ENCODE results near the gene UNCX. TPM values are rescaled to one million over a fixed set of nuclear protein-coding genes. Genes with fewer than 3 reads are reported as not detected.

UNCX gene
- total and polyA plus RNA-seq, 2 experiments from 2014 or later: not detected

GRCh38 chr7:1229202-1229947 is 3.3 kb upstream of the UNCX start:
- no peaks in the 10 kb centered on the region for H3K4me1 ChIP-seq (ENCODE audit: insufficient read depth)
- in situ Hi-C loops (cut with MboI): no loop called here
- H3K9me3 ChIP-seq (ENCODE audit: low read depth): no peaks in the 10 kb centered on the region
- no peak for DNase-seq
- no peaks in the 10 kb centered on the region for H3K36me3 ChIP-seq (ENCODE audit: low read depth)
- TF ChIP-seq EZH2phosphoT487 (IDR thresholded peaks at IDR 0.05; ENCODE audit: insufficient read depth, low read depth): no peak
- TF ChIP-seq EZH2 (IDR thresholded peaks at IDR 0.05; ENCODE audit: insufficient read depth, poor library complexity, severe bottlenecking): peak; percentile 72
- H3K4me3 ChIP-seq: no peak overlapping the region
- H3K9ac ChIP-seq: no peak overlapping the region
- H3K27me3 ChIP-seq (replicated peaks; ENCODE audit: insufficient read depth): peaks cover 83% of the 10 kb centered on the region
- no peaks in the 10 kb centered on the region for H3K9me2 ChIP-seq (ENCODE audit: insufficient read depth)
- H4K20me1 ChIP-seq (ENCODE audit: insufficient read depth): no peaks in the 10 kb centered on the region
- H3F3A ChIP-seq (ENCODE audit: insufficient read depth): no peaks in the 10 kb centered on the region
- no peak overlapping the region for H3K27ac ChIP-seq
- 9 to 11% methylated on average over 48 of the region's 64 CpGs for WGBS, 2 experiments (ENCODE audit: low coverage in 1 of 2, low lambda C conversion rate in 2 of 2, missing lambda C conversion rate in 2 of 2)
- no peak overlapping the region for H2AFZ ChIP-seq
- no peaks in the 10 kb centered on the region for H3K79me2 ChIP-seq (ENCODE audit: insufficient read depth)
- no peak overlapping the region for H3K4me2 ChIP-seq (ENCODE audit: unreplicated experiment)

- no peak overlapping the region for H3K27ac ChIP-seq
- no peaks in the 10 kb centered on the region for H3K79me2 ChIP-seq (ENCODE audit: insufficient read depth)
- no peaks in the 10 kb centered on the region for H4K20me1 ChIP-seq (ENCODE audit: insufficient read depth)
- no peaks in the 10 kb centered on the region for H3K36me3 ChIP-seq (ENCODE audit: low read depth)
- in situ Hi-C loops (cut with MboI): no loop called here
- H3K9ac ChIP-seq: no peak overlapping the region
- peaks cover 83% of the 10 kb centered on the region for H3K27me3 ChIP-seq (replicated peaks; ENCODE audit: insufficient read depth)
- H3K4me3 ChIP-seq: no peak overlapping the region
- WGBS, 2 experiments (ENCODE audit: low coverage in 1 of 2, low lambda C conversion rate in 2 of 2, missing lambda C conversion rate in 2 of 2): 5% methylated on average over 37 of the region's 37 CpGs; no CpG with 5 or more reads in 1 of the 2 experiments
- no peak overlapping the region for H2AFZ ChIP-seq
- no peak for DNase-seq
- H3K4me2 ChIP-seq (ENCODE audit: unreplicated experiment): no peak overlapping the region
- no peak for TF ChIP-seq EZH2phosphoT487 (IDR thresholded peaks at IDR 0.05; ENCODE audit: insufficient read depth, low read depth)
- TF ChIP-seq EZH2 (IDR thresholded peaks at IDR 0.05; ENCODE audit: insufficient read depth, poor library complexity, severe bottlenecking): no peak
- no peaks in the 10 kb centered on the region for H3F3A ChIP-seq (ENCODE audit: insufficient read depth)
- H3K4me1 ChIP-seq (ENCODE audit: insufficient read depth): no peaks in the 10 kb centered on the region
- no peaks in the 10 kb centered on the region for H3K9me3 ChIP-seq (ENCODE audit: low read depth)
- no peaks in the 10 kb centered on the region for H3K9me2 ChIP-seq (ENCODE audit: insufficient read depth)
These were observed 2.7 kb upstream of the UNCX start for GRCh38 chr7:1229956-1230355.

GRCh38 chr7:1230411-1231213 is 2.1 kb upstream of the UNCX start:
- Histone ChIP-seq H3K9me2 (ENCODE audit: insufficient read depth) (no peaks in the 10 kb centered on the region), H3K4me2 (ENCODE audit: unreplicated experiment) (no peak overlapping the region), H3K9ac (no peak overlapping the region), H3K27ac (no peak overlapping the region), H3K36me3 (ENCODE audit: low read depth) (no peaks in the 10 kb centered on the region), H3K4me1 (ENCODE audit: insufficient read depth) (no peaks in the 10 kb centered on the region), H2AFZ (no peak overlapping the region), H3K27me3 (replicated peaks; ENCODE audit: insufficient read depth) (peaks cover 85% of the 10 kb centered on the region), H3K9me3 (ENCODE audit: low read depth) (no peaks in the 10 kb centered on the region), H3F3A (ENCODE audit: insufficient read depth) (no peaks in the 10 kb centered on the region), H4K20me1 (ENCODE audit: insufficient read depth) (no peaks in the 10 kb centered on the region), H3K79me2 (ENCODE audit: insufficient read depth) (no peaks in the 10 kb centered on the region), H3K4me3 (no peak overlapping the region)
- 19 to 26% methylated on average over 49 to 64 of the region's 64 CpGs for WGBS, 2 experiments (ENCODE audit: low coverage in 1 of 2, low lambda C conversion rate in 2 of 2, missing lambda C conversion rate in 2 of 2)
- in situ Hi-C loops (cut with MboI): no loop called here
- TF ChIP-seq EZH2 (IDR thresholded peaks at IDR 0.05; ENCODE audit: insufficient read depth, poor library complexity, severe bottlenecking) (peak; percentile 97), EZH2phosphoT487 (IDR thresholded peaks at IDR 0.05; ENCODE audit: insufficient read depth, low read depth) (peak; percentile 60; the same call in 1 of the 2 replicates)
- no peak for DNase-seq

DNA sequence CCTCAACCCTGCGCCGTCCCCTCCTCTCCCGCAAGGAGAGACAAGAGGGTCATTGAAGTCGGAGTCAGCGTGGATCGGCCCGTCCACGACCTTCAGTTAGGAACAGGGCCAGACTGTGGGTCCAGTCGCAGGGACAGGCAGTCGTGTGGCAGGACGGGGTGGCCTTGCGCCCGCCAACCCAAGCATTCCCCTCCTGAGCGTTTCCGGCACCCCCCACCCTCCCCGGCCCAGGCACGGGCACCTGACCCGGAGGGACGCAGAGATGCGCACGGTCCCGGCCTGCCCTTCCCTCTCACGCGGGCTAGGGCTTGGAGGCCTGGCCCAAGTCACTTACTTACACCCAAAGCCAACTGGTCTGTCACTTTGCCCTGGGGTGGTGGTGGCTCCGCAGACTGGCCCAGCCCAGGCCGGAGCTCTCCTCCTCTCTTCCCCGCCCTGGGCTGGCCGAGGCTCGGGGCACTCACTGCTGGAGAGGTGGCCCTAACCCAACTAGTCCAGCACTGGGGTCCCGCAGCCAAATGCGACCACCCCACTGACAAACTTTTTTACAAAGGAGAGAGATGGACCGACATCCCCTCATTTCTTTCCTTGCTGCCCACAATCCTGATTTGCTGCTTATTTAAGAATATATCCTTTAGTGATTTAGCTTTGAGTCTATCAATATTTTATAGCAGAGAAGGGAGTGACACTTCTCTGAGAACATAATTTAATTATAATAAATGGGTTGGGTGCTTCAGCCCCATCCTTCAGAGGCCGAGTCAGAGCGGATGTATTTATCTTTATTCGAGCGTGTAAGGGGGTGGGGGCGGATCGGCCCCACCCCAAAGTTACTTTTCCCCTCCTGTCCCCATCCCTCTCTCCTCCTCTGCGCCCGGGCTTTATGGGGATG is 1.2 kb upstream of the UNCX start:
- H3K9me3 ChIP-seq (ENCODE audit: low read depth): no peaks in the 10 kb centered on the region
- TF ChIP-seq EZH2phosphoT487 (IDR thresholded peaks at IDR 0.05; ENCODE audit: insufficient read depth, low read depth): no peak; the same call in 1 of the 2 replicates
- peak; percentile 88 for TF ChIP-seq EZH2 (IDR thresholded peaks at IDR 0.05; ENCODE audit: insufficient read depth, poor library complexity, severe bottlenecking)
- no peak overlapping the region for H2AFZ ChIP-seq
- WGBS, 2 experiments (ENCODE audit: low coverage in 1 of 2, low lambda C conversion rate in 2 of 2, missing lambda C conversion rate in 2 of 2): 7 to 9% methylated on average over 29 to 39 of the region's 40 CpGs
- no peaks in the 10 kb centered on the region for H3K79me2 ChIP-seq (ENCODE audit: insufficient read depth)
- no peak overlapping the region for H3K4me3 ChIP-seq
- no peaks in the 10 kb centered on the region for H3K9me2 ChIP-seq (ENCODE audit: insufficient read depth)
- no peak for DNase-seq
- in situ Hi-C loops (cut with MboI): no loop called here
- no peak overlapping the region for H3K9ac ChIP-seq
- H3K36me3 ChIP-seq (ENCODE audit: low read depth): no peaks in the 10 kb centered on the region
- H3K4me2 ChIP-seq (ENCODE audit: unreplicated experiment): no peak overlapping the region
- H3K27me3 ChIP-seq (replicated peaks; ENCODE audit: insufficient read depth): peaks cover 78% of the 10 kb centered on the region
- no peaks in the 10 kb centered on the region for H3K4me1 ChIP-seq (ENCODE audit: insufficient read depth)
- H4K20me1 ChIP-seq (ENCODE audit: insufficient read depth): no peaks in the 10 kb centered on the region
- H3F3A ChIP-seq (ENCODE audit: insufficient read depth): no peaks in the 10 kb centered on the region
- no peak overlapping the region for H3K27ac ChIP-seq

Measured in GM23248 (cell line).